Suprapubic skin (tissue), 4 donors: ENCODE measurements around the gene ACE.

Experiments used
- CTCF ChIP-seq, 2 donors: fragments of 200-600 bp in 1 of 2; fragments of 450-650 bp in 1 of 2; sonication (generic) in 1 of 2; IDR thresholded peaks; one replicate each; pipeline ENCODE4 v1.5.1; 2016 to 2019; ENCODE audit warnings: antibody characterized with exemption in 2 of 2, mild to moderate bottlenecking in 1 of 2, moderate library complexity in 1 of 2
- POLR2A ChIP-seq, 2 donors: fragments of 450-650 bp; IDR thresholded peaks; one replicate each; pipeline ENCODE4 v1.6.1; 2017; ENCODE audit warnings: antibody characterized with exemption in 2 of 2, mild to moderate bottlenecking in 2 of 2, moderate library complexity in 2 of 2
- POLR2AphosphoS5 ChIP-seq, 3 donors: sonication (generic); formaldehyde crosslinking; IDR thresholded peaks; one replicate each; pipeline ENCODE4 v1.6.1; 2017; ENCODE audit warnings: antibody characterized with exemption in 3 of 3

DNA sequence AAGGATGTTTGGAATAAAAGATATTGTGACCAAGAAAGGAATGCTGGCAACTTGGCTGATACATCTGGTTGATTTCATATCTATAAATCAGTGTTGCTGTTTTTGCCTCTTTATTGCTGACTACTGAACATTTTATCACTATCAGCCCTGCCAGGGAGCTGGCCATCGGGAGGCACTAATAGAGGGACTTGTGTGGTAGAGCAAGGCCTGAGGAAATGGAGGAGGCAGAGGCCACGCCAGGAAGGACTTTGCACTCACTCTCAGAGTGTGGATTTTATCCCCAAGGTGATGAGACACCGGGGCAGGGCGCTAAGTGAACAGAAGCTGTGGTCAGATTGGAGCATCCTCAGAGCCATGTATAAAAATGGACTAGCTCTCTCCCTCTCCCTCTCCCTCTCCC, 21.4 kb upstream of the ACE start:
- no peak for TF ChIP-seq CTCF (IDR thresholded peaks at IDR 0.05)
- TF ChIP-seq POLR2AphosphoS5 (IDR thresholded peaks at IDR 0.05): no peak
- no peak for TF ChIP-seq POLR2A (IDR thresholded peaks at IDR 0.05)
